Thoracic aorta (tissue), 2 donors: ENCODE data around the gene TBC1D9B. TPM values are rescaled to one million over a fixed set of nuclear protein-coding genes. Genes with fewer than 3 reads are reported as not detected.

ENCODE experiments used
- ATAC-seq: fragments of 150-250 bp; one replicate; pipeline ENCODE4 v1.8.0; 2017; ENCODE audit warnings: low read depth; ENCODE audit not compliant: insufficient number of reproducible peaks, low FRiP score
- DNase-seq: peaks from one replicate; pipeline ENCODE4 v3.0.0-alpha.2; 2020; ENCODE audit warnings: low spot score
- H3K27ac ChIP-seq, 2 donors: fragments of 200-600 bp; sonication (generic); 1 replicate in 1 of 2; 2 replicates in 1 of 2; pipeline ENCODE4 v1.5.1; 2016; ENCODE audit warnings: mild to moderate bottlenecking in 2 of 2, moderate library complexity in 2 of 2
- H3K27me3 ChIP-seq: fragments of 200-600 bp; sonication (generic); replicated peaks from 2 replicates; pipeline ENCODE4 v1.6.0; 2016; ENCODE audit warnings: mild to moderate bottlenecking; ENCODE audit not compliant: insufficient read depth
- H3K36me3 ChIP-seq: fragments of 200-600 bp; sonication (generic); one replicate; pipeline ENCODE4 v1.5.1; 2016
- H3K4me1 ChIP-seq, 2 donors: fragments of 200-600 bp; sonication (generic); 1 replicate in 1 of 2; 2 replicates in 1 of 2; pipeline versions ENCODE4 v1.5.1 to v1.6.0; 2016; ENCODE audit warnings: low read depth in 2 of 2, mild to moderate bottlenecking in 1 of 2; ENCODE audit not compliant: control insufficient read depth in 1 of 2
- H3K4me3 ChIP-seq: fragments of 200-600 bp; sonication (generic); 2 replicates; pipeline ENCODE4 v1.5.1; 2016; ENCODE audit warnings: mild to moderate bottlenecking
- H3K9me3 ChIP-seq: fragments of 200-600 bp; sonication (generic); 2 replicates; pipeline ENCODE4 v1.5.1; 2016
- CTCF ChIP-seq: fragments of 200-600 bp; sonication (generic); IDR thresholded peaks from one replicate; pipeline ENCODE4 v1.5.1; 2019; ENCODE audit warnings: antibody characterized with exemption
- total RNA-seq, 2 donors: library from RNA; depleted of rRNA; stranded (reverse); fragments of >200 nt; gene quantifications; one replicate each; pipeline versions ENCODE4 v1.1.0 to v1.2.3, GENCODE V29; 2016

TBC1D9B gene
- total RNA-seq, 2 donors from 2014 or later = 91.9 to 104 TPM

GRCh38 chr5:179833056-179833708 is 74.5 kb downstream of the TBC1D9B start:
- H3K27me3 ChIP-seq = no peaks in the 10 kb centered on the region
- peaks cover 3 to 8% of the 10 kb centered on the region in 2 donors for H3K4me1 ChIP-seq
- no peak overlapping the region for H3K27ac ChIP-seq
- H3K9me3 ChIP-seq = no peaks in the 10 kb centered on the region
- DNase-seq (no peak), ATAC-seq (no peak)
- peaks cover 81% of the 10 kb centered on the region for H3K36me3 ChIP-seq
- TF ChIP-seq CTCF = no peak
- H3K4me3 ChIP-seq = no peak overlapping the region

- Histone ChIP-seq H3K4me1 (peaks cover 3 to 18% of the 10 kb centered on the region in 2 donors), H3K27ac (no peak overlapping the region), H3K36me3 (peaks cover 79% of the 10 kb centered on the region), H3K27me3 (no peaks in the 10 kb centered on the region), H3K9me3 (no peaks in the 10 kb centered on the region), H3K4me3 (no peak overlapping the region)
- no peak for TF ChIP-seq CTCF
- no peak for ATAC-seq
- no peak for DNase-seq
Observed at GRCh38 chr5:179832039-179832745, 75.5 kb downstream of the TBC1D9B start.

GRCh38 chr5:179830818-179831468 is 76.8 kb downstream of the TBC1D9B start:
- no peak for TF ChIP-seq CTCF
- no peak for ATAC-seq
- DNase-seq = no peak
- Histone ChIP-seq H3K36me3 (peaks cover 81% of the 10 kb centered on the region), H3K4me3 (no peak overlapping the region), H3K4me1 (peaks cover 3 to 29% of the 10 kb centered on the region in 2 donors), H3K27ac (no peak overlapping the region), H3K27me3 (no peaks in the 10 kb centered on the region), H3K9me3 (no peaks in the 10 kb centered on the region)

- no peak overlapping the region for H3K27ac ChIP-seq
- TF ChIP-seq CTCF = no peak
- H3K4me1 ChIP-seq = peaks cover 6 to 39% of the 10 kb centered on the region in 2 donors
- no peaks in the 10 kb centered on the region for H3K9me3 ChIP-seq
- ATAC-seq (no peak), DNase-seq (no peak)
- peaks cover 85% of the 10 kb centered on the region for H3K36me3 ChIP-seq
- H3K4me3 ChIP-seq = no peak overlapping the region
- no peaks in the 10 kb centered on the region for H3K27me3 ChIP-seq
Observed at GRCh38 chr5:179829732-179830435, 77.8 kb downstream of the TBC1D9B start.
